K562 (cell line): ENCODE measurements around the gene KCP. TPM values are rescaled to one million over a fixed set of nuclear protein-coding genes. Genes with fewer than 3 reads are reported as not detected.

Experiments
- CTBP1 ChIP-seq: fragments of 450-650 bp; IDR thresholded peaks from 2 replicates; pipeline ENCODE4 v1.6.1; 2016; ENCODE audit warnings: borderline replicate concordance
- JUN ChIP-seq, 2 experiments: sonication (generic) in 1 of 2; formaldehyde crosslinking in 1 of 2; IDR thresholded peaks; 2 replicates each; pipeline versions ENCODE4 v1.6.1 to v1.8.0; 2012 to 2022; ENCODE audit warnings: borderline replicate concordance in 2 of 2, mild to moderate bottlenecking in 2 of 2, improper control_type of control experiment in 1 of 2, low read depth in 1 of 2, low read length in 1 of 2, missing genetic modification reagents in 1 of 2
- TAL1 ChIP-seq: fragments of 450-650 bp; IDR thresholded peaks from 2 replicates; pipeline ENCODE4 v1.6.1; 2016; ENCODE audit warnings: mild to moderate bottlenecking
- ZBTB40 ChIP-seq, 2 experiments: fragments of 450-650 bp in 1 of 2; sonication (generic) in 1 of 2; formaldehyde crosslinking in 1 of 2; IDR thresholded peaks; 2 replicates each; pipeline versions ENCODE4 v1.7.1 to v1.9.0; 2016 to 2022; ENCODE audit warnings: inconsistent platforms in 1 of 2, mild to moderate bottlenecking in 1 of 2, missing genetic modification reagents in 1 of 2
- polyA plus RNA-seq, 8 experiments: library from polyadenylated mRNA; depleted of rRNA in 4 of 8; stranded (reverse) in 5 of 8; unstranded in 3 of 8; fragments of >200 nt; fragmentation: Nextera tagmentation in 2 of 8; fragmentation: Illumina TruSeq in 1 of 8; extraction: Ambion mirVana in 2 of 8; extraction: Trizol in 1 of 8; gene quantifications; 2 replicates each; pipeline versions ENCODE4 v1.2.1 to v1.2.3, GENCODE V29; 2011 to 2014; ENCODE audit warnings: inconsistent platforms in 1 of 8, missing spikeins in 1 of 8
- total RNA-seq, 7 experiments: library from RNA; depleted of rRNA in 6 of 7; stranded (reverse); fragments of >200 nt in 6 of 7; fragmentation: Illumina TruSeq in 2 of 7; extraction: Trizol in 2 of 7; gene quantifications; 2 replicates each; pipeline versions ENCODE4 v1.2.1 to v1.2.3, GENCODE V29; 2011 to 2021; ENCODE audit warnings: low replicate concordance in 1 of 7
- TF ChIP-seq, protein P1 (sequence below): fragments of 200-600 bp; sonication (generic); IDR thresholded peaks from one replicate; pipeline ENCODE4 v1.6.1; 2012; ENCODE audit warnings: mild to moderate bottlenecking, low read depth, low read length, inconsistent platforms

Gene KCP
- total and polyA plus RNA-seq, 9 of the 15 experiments (the other 6 are each of a cell fraction or from before 2014, with no cell fraction given): 0.06 to 0.17 (median 0.12) TPM; not detected in 3

GRCh38 chr7:128904381-128905197 is 5.9 kb downstream of the KCP start (continued):
- TF ChIP-seq, protein P1, sequence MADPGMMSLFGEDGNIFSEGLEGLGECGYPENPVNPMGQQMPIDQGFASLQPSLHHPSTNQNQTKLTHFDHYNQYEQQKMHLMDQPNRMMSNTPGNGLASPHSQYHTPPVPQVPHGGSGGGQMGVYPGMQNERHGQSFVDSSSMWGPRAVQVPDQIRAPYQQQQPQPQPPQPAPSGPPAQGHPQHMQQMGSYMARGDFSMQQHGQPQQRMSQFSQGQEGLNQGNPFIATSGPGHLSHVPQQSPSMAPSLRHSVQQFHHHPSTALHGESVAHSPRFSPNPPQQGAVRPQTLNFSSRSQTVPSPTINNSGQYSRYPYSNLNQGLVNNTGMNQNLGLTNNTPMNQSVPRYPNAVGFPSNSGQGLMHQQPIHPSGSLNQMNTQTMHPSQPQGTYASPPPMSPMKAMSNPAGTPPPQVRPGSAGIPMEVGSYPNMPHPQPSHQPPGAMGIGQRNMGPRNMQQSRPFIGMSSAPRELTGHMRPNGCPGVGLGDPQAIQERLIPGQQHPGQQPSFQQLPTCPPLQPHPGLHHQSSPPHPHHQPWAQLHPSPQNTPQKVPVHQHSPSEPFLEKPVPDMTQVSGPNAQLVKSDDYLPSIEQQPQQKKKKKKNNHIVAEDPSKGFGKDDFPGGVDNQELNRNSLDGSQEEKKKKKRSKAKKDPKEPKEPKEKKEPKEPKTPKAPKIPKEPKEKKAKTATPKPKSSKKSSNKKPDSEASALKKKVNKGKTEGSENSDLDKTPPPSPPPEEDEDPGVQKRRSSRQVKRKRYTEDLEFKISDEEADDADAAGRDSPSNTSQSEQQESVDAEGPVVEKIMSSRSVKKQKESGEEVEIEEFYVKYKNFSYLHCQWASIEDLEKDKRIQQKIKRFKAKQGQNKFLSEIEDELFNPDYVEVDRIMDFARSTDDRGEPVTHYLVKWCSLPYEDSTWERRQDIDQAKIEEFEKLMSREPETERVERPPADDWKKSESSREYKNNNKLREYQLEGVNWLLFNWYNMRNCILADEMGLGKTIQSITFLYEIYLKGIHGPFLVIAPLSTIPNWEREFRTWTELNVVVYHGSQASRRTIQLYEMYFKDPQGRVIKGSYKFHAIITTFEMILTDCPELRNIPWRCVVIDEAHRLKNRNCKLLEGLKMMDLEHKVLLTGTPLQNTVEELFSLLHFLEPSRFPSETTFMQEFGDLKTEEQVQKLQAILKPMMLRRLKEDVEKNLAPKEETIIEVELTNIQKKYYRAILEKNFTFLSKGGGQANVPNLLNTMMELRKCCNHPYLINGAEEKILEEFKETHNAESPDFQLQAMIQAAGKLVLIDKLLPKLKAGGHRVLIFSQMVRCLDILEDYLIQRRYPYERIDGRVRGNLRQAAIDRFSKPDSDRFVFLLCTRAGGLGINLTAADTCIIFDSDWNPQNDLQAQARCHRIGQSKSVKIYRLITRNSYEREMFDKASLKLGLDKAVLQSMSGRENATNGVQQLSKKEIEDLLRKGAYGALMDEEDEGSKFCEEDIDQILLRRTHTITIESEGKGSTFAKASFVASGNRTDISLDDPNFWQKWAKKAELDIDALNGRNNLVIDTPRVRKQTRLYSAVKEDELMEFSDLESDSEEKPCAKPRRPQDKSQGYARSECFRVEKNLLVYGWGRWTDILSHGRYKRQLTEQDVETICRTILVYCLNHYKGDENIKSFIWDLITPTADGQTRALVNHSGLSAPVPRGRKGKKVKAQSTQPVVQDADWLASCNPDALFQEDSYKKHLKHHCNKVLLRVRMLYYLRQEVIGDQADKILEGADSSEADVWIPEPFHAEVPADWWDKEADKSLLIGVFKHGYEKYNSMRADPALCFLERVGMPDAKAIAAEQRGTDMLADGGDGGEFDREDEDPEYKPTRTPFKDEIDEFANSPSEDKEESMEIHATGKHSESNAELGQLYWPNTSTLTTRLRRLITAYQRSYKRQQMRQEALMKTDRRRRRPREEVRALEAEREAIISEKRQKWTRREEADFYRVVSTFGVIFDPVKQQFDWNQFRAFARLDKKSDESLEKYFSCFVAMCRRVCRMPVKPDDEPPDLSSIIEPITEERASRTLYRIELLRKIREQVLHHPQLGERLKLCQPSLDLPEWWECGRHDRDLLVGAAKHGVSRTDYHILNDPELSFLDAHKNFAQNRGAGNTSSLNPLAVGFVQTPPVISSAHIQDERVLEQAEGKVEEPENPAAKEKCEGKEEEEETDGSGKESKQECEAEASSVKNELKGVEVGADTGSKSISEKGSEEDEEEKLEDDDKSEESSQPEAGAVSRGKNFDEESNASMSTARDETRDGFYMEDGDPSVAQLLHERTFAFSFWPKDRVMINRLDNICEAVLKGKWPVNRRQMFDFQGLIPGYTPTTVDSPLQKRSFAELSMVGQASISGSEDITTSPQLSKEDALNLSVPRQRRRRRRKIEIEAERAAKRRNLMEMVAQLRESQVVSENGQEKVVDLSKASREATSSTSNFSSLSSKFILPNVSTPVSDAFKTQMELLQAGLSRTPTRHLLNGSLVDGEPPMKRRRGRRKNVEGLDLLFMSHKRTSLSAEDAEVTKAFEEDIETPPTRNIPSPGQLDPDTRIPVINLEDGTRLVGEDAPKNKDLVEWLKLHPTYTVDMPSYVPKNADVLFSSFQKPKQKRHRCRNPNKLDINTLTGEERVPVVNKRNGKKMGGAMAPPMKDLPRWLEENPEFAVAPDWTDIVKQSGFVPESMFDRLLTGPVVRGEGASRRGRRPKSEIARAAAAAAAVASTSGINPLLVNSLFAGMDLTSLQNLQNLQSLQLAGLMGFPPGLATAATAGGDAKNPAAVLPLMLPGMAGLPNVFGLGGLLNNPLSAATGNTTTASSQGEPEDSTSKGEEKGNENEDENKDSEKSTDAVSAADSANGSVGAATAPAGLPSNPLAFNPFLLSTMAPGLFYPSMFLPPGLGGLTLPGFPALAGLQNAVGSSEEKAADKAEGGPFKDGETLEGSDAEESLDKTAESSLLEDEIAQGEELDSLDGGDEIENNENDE: no peak
- TF ChIP-seq JUN (IDR thresholded peaks at IDR 0.05; ENCODE audit: borderline replicate concordance, low read depth, low read length) (no peak), JUN (CRISPR knock-in tag; IDR thresholded peaks at IDR 0.05; ENCODE audit: borderline replicate concordance) (no peak), CTBP1 (no peak), TAL1 (no peak), ZBTB40 (IDR thresholded peaks at IDR 0.05) (no peak), ZBTB40 (CRISPR knock-in tag; IDR thresholded peaks at IDR 0.05) (no peak)
